Fibroblast of pulmonary artery (primary cell): ENCODE measurements around the gene DNAH14.

Source experiments
- DNase-seq: peaks from one replicate; pipeline ENCODE4 v3.0.0-alpha.2; 2010; ENCODE audit warnings: low read depth
- H3K4me3 ChIP-seq: replicated peaks from 2 replicates; pipeline ENCODE4 v1.5.1; 2011; ENCODE audit warnings: low read depth, mild to moderate bottlenecking, control low read depth, low read length, moderate library complexity
- TF ChIP-seq, protein P1 (sequence below): IDR thresholded peaks from 2 replicates; pipeline ENCODE4 v1.5.1; 2011; ENCODE audit warnings: mild to moderate bottlenecking, control low read depth, low read length, inconsistent platforms; ENCODE audit errors: missing control alignments

The DNAH14 gene

DNA sequence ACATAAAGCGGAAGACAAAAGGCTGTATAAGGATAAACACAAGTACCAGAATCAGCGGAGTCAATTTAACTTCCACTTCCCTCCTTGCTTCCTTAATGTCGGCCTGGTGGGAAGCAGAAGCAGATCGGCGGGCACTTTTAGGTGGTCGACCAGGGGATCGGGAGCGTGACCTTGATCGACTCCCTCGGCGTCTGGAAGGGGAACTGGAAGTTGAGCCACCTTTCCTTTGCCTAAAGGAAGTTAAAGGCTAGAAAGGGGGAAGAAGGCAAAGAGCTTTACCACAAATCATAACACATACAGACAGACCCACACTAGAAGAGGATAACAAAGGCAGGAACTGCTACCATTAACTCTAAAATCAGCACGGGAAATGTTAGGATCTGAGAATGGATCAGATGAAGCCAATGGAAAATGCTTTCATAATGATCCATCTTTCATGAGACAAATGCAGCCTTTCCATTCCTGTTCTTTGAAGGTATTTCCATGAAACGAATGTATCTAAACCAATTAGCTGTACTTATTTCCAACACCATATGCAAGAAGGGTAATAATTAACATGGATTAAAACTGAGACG is 492.6 kb downstream of the DNAH14 start:
- no peak overlapping the region for H3K4me3 ChIP-seq
- TF ChIP-seq, protein P1, sequence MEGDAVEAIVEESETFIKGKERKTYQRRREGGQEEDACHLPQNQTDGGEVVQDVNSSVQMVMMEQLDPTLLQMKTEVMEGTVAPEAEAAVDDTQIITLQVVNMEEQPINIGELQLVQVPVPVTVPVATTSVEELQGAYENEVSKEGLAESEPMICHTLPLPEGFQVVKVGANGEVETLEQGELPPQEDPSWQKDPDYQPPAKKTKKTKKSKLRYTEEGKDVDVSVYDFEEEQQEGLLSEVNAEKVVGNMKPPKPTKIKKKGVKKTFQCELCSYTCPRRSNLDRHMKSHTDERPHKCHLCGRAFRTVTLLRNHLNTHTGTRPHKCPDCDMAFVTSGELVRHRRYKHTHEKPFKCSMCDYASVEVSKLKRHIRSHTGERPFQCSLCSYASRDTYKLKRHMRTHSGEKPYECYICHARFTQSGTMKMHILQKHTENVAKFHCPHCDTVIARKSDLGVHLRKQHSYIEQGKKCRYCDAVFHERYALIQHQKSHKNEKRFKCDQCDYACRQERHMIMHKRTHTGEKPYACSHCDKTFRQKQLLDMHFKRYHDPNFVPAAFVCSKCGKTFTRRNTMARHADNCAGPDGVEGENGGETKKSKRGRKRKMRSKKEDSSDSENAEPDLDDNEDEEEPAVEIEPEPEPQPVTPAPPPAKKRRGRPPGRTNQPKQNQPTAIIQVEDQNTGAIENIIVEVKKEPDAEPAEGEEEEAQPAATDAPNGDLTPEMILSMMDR = no peak
- DNase-seq = no peak

DNA sequence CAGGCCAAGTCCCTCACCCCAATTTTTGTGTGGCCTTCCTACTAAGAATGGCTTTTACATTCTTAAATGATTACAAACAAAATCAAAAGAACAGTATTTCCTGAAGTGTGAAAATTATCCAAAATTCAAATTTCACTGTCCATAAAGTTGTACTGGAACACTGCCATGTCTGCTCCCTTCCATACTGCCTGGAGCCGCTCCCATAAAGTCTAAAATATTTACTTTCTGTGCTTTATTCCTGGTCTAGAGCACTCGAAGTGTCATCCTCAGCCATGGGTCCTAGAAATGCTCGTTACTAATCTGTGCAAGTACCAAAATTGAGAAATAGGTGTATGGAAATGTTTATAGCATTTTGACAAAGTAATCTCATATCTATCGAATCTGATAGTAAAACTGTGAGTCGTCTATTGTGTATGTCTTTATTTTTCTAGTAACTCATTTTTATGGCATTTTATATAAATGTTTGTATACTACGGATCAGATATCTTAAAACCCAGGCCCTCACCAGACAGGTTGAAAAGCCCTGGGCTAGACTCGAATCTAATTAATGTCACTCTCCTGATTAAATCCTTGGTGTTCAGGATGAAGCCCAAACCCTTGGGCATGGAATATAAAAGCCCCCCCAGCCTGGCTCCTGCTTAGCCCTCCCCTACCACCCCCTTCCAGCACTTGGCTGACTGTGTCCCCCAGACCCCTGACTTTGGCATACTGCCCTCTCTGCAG is 493.5 kb downstream of the DNAH14 start:
- H3K4me3 ChIP-seq = no peak overlapping the region
- TF ChIP-seq, protein P1 = no peak
- DNase-seq = no peak

DNA sequence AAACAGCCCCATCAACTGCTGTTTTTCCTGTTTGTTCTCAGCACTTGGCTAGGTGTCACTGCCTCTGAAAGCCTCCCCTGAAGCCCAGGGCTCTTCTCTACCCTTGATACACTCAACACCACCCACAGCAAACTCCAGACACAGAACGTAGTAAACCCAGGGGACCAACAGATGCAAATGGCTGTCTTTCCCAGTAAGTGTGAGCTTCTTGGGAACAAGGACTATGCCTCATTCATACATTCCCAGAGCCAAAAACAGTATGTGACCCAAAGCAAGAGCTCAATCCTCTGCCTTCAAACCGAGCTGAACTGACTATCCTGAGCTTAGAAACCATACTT is 494.0 kb downstream of the DNAH14 start:
- TF ChIP-seq, protein P1 = no peak
- no peak for DNase-seq
- H3K4me3 ChIP-seq = no peak overlapping the region

DNA sequence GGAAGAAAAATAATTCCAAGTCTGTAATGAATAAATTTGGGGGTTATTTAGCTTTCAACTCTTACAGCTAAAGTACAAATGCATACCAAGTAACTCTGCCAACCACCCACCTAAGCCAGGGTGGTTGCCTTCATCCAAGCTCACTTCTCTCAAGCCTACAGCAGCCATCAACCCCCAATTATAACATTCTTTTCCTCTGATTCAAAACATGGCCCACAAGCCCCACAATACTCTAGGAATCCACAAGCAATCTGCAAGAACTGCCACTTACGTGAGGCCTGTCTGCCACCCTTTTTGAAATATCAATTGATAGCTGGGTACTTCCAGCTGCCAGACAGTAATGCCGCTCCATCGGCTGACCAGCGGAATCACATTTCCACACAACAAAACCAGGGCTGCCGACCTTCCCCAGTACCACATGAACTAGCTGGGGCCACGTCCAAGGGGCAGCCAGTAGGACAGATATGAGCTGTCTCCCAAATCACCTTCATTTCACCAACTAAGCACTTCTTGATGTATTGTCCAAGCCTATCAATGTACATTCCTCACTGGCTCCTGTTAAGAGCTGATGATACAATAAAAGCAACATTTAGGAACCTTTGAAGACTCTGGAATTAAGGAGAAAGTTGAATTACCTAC is 495.2 kb downstream of the DNAH14 start:
- TF ChIP-seq, protein P1 = no peak
- H3K4me3 ChIP-seq = peak overlapping the region; percentile 8
- DNase-seq = no peak

DNA sequence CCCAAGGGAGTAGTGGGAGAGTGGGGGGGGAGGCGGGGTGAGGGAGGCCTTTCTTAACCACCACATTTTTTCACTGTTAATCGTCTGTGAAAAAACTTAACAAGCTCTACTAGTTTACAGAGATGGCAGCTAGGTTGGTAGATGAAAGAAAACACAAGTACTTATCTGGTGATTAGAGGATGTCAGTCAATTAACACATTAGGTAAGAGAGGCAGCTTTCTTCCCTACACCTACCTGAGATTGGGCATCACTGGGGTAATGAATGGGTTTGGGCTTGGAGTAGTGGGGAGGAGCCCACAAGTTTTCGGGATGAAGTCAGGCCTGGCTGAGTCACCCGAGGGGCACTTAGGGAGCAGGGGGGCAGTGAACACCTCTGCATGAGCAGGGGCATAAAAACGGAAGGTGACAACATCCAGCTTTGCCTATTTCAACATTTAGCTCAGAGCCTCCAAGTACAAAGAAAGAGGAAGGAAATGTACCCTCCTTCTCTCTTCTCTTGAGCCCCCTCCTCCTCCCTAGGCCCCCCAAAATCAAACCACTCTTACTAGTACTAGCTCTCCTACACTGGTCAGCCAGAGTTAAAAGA is 495.8 kb downstream of the DNAH14 start:
- TF ChIP-seq, protein P1 = no peak
- H3K4me3 ChIP-seq = peak overlapping the region; percentile 18
- peak; percentile 33 for DNase-seq

DNA sequence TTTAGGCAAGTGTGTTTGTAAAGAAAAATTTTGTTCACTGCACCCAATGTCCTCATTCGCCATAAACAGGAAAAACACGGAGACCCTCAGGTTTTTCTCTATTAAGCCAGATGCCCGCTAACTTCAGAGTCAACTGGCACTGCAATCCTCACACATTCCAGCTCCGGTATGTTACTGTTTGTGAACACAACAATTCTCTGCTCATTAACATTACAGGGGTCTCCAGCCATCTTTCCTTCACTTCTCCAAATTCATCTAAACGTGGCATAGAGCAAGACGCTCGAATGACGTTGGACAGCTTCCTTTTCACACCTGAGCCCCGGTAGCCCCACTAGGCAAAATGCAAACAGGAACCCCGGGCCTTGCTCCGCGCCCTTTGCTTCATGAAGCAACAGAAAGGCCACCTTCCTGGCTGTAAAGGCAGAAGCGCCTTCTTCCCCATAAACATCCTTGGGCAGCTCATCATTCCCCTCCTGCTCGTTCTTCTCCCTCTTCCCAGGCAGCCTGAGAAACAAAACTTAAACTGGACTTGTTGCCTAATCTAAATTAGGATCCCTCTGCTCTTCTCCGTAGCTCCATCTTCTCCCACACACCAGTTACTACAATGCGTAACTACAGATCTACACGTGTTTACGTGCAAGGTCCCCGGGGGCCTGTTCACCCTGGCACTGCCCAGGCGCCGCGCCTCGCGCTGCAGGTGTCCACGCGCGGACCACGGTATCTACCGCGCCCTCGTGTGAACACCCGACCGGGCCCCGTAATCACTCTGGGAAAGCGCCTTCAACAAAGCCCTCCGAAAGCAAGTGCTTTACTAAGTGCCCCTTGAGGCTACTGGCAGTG is 497.1 kb downstream of the DNAH14 start:
- peak overlapping the region; percentile 83 for H3K4me3 ChIP-seq
- TF ChIP-seq, protein P1 = no peak
- DNase-seq = peak; percentile 39
